Stimulated activated effector memory CD8-positive, alpha-beta T cell treated with anti-CD3 and anti-CD28 coated beads, Interleukin-12 subunit alpha, Interleukin-12 subunit beta, amount 100 ng/mL, for 72 hours (primary cell): ENCODE data around the gene C2orf76.
"Not testable (repeated sequence)": the region's sequence is repeated elsewhere in the genome, so short reads cannot be mapped to it uniquely, and the experiment has no call there.

Source experiments
- ATAC-seq: fragments of 150-1000 bp; cut with Tn5 transposase; 2 replicates; pipeline ENCODE4 v1.10.0; 2021
- DNase-seq, 2 donors: peaks; one replicate each; pipeline ENCODE4 v3.0.0; 2021 to 2022; ENCODE audit warnings: low spot score in 2 of 2
- H3K27ac Mint-ChIP-seq: one replicate; pipeline ENCODE4 v1.8.0; 2022; ENCODE audit warnings: mild to moderate bottlenecking, mixed read lengths
- H3K36me3 Mint-ChIP-seq: one replicate; pipeline ENCODE4 v1.8.0; 2022; ENCODE audit warnings: mild to moderate bottlenecking, mixed read lengths
- H3K4me1 Mint-ChIP-seq: one replicate; pipeline ENCODE4 v1.8.0; 2022; ENCODE audit warnings: mixed read lengths
- H3K4me3 Mint-ChIP-seq: one replicate; pipeline ENCODE4 v1.8.0; 2022; ENCODE audit warnings: mild to moderate bottlenecking, mixed read lengths
- H3K9me3 Mint-ChIP-seq: one replicate; pipeline ENCODE4 v1.8.0; 2022; ENCODE audit warnings: mixed read lengths

The C2orf76 gene

GRCh38 chr2:119387381-119388129 lies 20.9 kb upstream of the C2orf76 start:
- no peaks in the 10 kb centered on the region for H3K9me3 Mint-ChIP-seq
- peak; percentile 77 for ATAC-seq
- H3K36me3 Mint-ChIP-seq = no peaks in the 10 kb centered on the region
- H3K27ac Mint-ChIP-seq = no peak overlapping the region
- DNase-seq = no peak
- peaks cover 14% of the 10 kb centered on the region for H3K4me1 Mint-ChIP-seq
- H3K4me3 Mint-ChIP-seq = no peak overlapping the region

GRCh38 chr2:119385466-119385865 lies 18.8 kb upstream of the C2orf76 start:
- no peaks in the 10 kb centered on the region for H3K36me3 Mint-ChIP-seq
- H3K9me3 Mint-ChIP-seq = no peaks in the 10 kb centered on the region
- no peak overlapping the region for H3K4me3 Mint-ChIP-seq
- H3K27ac Mint-ChIP-seq = no peak overlapping the region
- DNase-seq = no peak
- ATAC-seq = no peak
- peaks cover 14% of the 10 kb centered on the region for H3K4me1 Mint-ChIP-seq

- no peaks in the 10 kb centered on the region for H3K36me3 Mint-ChIP-seq
- H3K27ac Mint-ChIP-seq = no peak overlapping the region
- no peak overlapping the region for H3K4me3 Mint-ChIP-seq
- H3K9me3 Mint-ChIP-seq = no peaks in the 10 kb centered on the region
- H3K4me1 Mint-ChIP-seq = peaks cover 14% of the 10 kb centered on the region
- DNase-seq (no peak), ATAC-seq (no peak)
Measured at GRCh38 chr2:119384971-119385370, 18.3 kb upstream of the C2orf76 start.

- Mint-ChIP-seq H3K4me1 (peaks cover 8% of the 10 kb centered on the region), H3K4me3 (no peak overlapping the region), H3K27ac (no peak overlapping the region), H3K36me3 (no peaks in the 10 kb centered on the region), H3K9me3 (no peaks in the 10 kb centered on the region)
- ATAC-seq (no peak), DNase-seq (no peak)
Measured at GRCh38 chr2:119383410-119384140, 16.9 kb upstream of the C2orf76 start.

GRCh38 chr2:119378566-119378965 lies 11.9 kb upstream of the C2orf76 start:
- H3K9me3 Mint-ChIP-seq = peaks cover 3% of the 10 kb centered on the region
- ATAC-seq (no peak), DNase-seq (no peak)
- H3K4me1 Mint-ChIP-seq = no peaks in the 10 kb centered on the region
- H3K27ac Mint-ChIP-seq = no peak overlapping the region
- H3K4me3 Mint-ChIP-seq = no peak overlapping the region
- H3K36me3 Mint-ChIP-seq = peaks cover 15% of the 10 kb centered on the region

GRCh38 chr2:119377993-119378345 lies 11.3 kb upstream of the C2orf76 start:
- Mint-ChIP-seq H3K4me1 (no peaks in the 10 kb centered on the region), H3K36me3 (peaks cover 21% of the 10 kb centered on the region), H3K27ac (no peak overlapping the region), H3K9me3 (peaks cover 3% of the 10 kb centered on the region), H3K4me3 (no peak overlapping the region)
- DNase-seq (no peak), ATAC-seq (no peak)

- no peak for DNase-seq
- H3K27ac Mint-ChIP-seq = no peak overlapping the region
- H3K4me1 Mint-ChIP-seq = no peaks in the 10 kb centered on the region
- ATAC-seq = no peak
- H3K36me3 Mint-ChIP-seq = peaks cover 26% of the 10 kb centered on the region
- peaks cover 3% of the 10 kb centered on the region for H3K9me3 Mint-ChIP-seq
- no peak overlapping the region for H3K4me3 Mint-ChIP-seq
Measured at GRCh38 chr2:119377294-119377992, 10.8 kb upstream of the C2orf76 start.

GRCh38 chr2:119376810-119377209 lies 10.2 kb upstream of the C2orf76 start:
- H3K27ac Mint-ChIP-seq = no peak overlapping the region
- ATAC-seq (peak; percentile 42), DNase-seq (no peak)
- H3K4me3 Mint-ChIP-seq = no peak overlapping the region
- H3K4me1 Mint-ChIP-seq = no peaks in the 10 kb centered on the region
- H3K9me3 Mint-ChIP-seq = peaks cover 3% of the 10 kb centered on the region
- peaks cover 33% of the 10 kb centered on the region for H3K36me3 Mint-ChIP-seq

- not testable (repeated sequence) for H3K4me3 Mint-ChIP-seq, H3K4me1 Mint-ChIP-seq, DNase-seq, ATAC-seq, H3K27ac Mint-ChIP-seq, H3K9me3 Mint-ChIP-seq
- peaks cover 37% of the 10 kb centered on the region for H3K36me3 Mint-ChIP-seq
Measured at GRCh38 chr2:119376406-119376805, 9.8 kb upstream of the C2orf76 start.

- not testable (repeated sequence) for ATAC-seq
Measured at GRCh38 chr2:119373907-119374745, 7.5 kb upstream of the C2orf76 start.

GRCh38 chr2:119372778-119373568 lies 6.3 kb upstream of the C2orf76 start:
- H3K27ac Mint-ChIP-seq = no peak overlapping the region
- H3K36me3 Mint-ChIP-seq = peaks cover 71% of the 10 kb centered on the region
- peaks cover 3% of the 10 kb centered on the region for H3K9me3 Mint-ChIP-seq
- H3K4me3 Mint-ChIP-seq = no peak overlapping the region
- ATAC-seq (no peak), DNase-seq (no peak)
- peaks cover 15% of the 10 kb centered on the region for H3K4me1 Mint-ChIP-seq

More at GRCh38 chr2:119373907-119374745, 7.5 kb upstream of the C2orf76 start:
- DNase-seq, H3K4me1 Mint-ChIP-seq, H3K9me3 Mint-ChIP-seq, H3K27ac Mint-ChIP-seq, H3K4me3 Mint-ChIP-seq: not testable (repeated sequence)
- H3K36me3 Mint-ChIP-seq = peaks cover 60% of the 10 kb centered on the region

- no peak overlapping the region for H3K27ac Mint-ChIP-seq
- H3K4me3 Mint-ChIP-seq = no peak overlapping the region
- peaks cover 3% of the 10 kb centered on the region for H3K9me3 Mint-ChIP-seq
- ATAC-seq = no peak
- no peak for DNase-seq
- peaks cover 88% of the 10 kb centered on the region for H3K36me3 Mint-ChIP-seq
- H3K4me1 Mint-ChIP-seq = peaks cover 20% of the 10 kb centered on the region
Measured at GRCh38 chr2:119371111-119371510, 4.5 kb upstream of the C2orf76 start.

- Mint-ChIP-seq H3K27ac (peak overlapping the region; percentile 40), H3K4me3 (no peak overlapping the region), H3K9me3 (peaks cover 3% of the 10 kb centered on the region), H3K36me3 (peaks cover 83% of the 10 kb centered on the region), H3K4me1 (peaks cover 33% of the 10 kb centered on the region)
- ATAC-seq (no peak), DNase-seq (peak in 1 of 2 donors; percentile 12)
Measured at GRCh38 chr2:119369845-119370244, 3.2 kb upstream of the C2orf76 start.

- Mint-ChIP-seq H3K4me1 (peaks cover 47% of the 10 kb centered on the region), H3K27ac (peak overlapping the region; percentile 100), H3K36me3 (peaks cover 63% of the 10 kb centered on the region), H3K9me3 (no peaks in the 10 kb centered on the region), H3K4me3 (peak overlapping the region; percentile 100)
- DNase-seq = peak; percentile 39 to 76
- ATAC-seq = peak; percentile 70
Measured at GRCh38 chr2:119367472-119368099, 952 bp upstream of the C2orf76 start.
